Measurements from ENCODE around the gene SDK1. TPM values are rescaled to one million over a fixed set of nuclear protein-coding genes. Genes with fewer than 3 reads are reported as not detected.

Gene SDK1
- total and polyA plus RNA-seq, 8 donors: 1.6 to 11.2 (median 6.6) TPM

DNA sequence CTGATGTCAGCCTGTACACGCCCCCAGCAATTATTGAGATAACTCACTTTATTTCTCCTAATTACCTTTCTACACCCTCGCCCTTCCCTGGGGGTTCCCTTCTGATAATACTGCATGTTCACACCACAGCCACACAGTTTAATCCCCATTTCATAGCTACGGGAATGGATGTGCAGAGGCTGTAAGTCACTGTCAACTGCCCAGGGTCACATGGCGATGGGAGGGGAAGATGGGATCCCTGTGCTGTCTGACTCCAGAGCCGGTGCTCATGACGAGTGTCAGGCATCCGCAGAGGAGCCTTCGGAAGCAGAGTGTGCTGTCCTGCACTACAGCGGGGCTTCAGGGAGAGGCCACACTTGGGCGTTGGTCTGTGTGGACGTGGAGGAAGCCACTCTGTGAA lies 688.7 kb downstream of the SDK1 start:
- Histone ChIP-seq H3K4me3 (no peak overlapping the region), H3K27me3 (no peaks in the 10 kb centered on the region), H3K27ac (no peak overlapping the region), H3K36me3 (peaks cover 0 to 10% (median 0%) of the 10 kb centered on the region in 4 donors), H3K9me3 (no peaks in the 10 kb centered on the region), H3K4me1 (no peaks in the 10 kb centered on the region)
- no peak for DNase-seq
- 88 to 94% (median 92%) methylated on average over 11 of the region's 11 CpGs for WGBS, 5 donors
- intact Hi-C loops (cut with DNase I; ENCODE audit: low total_unique reads): no loop called here
- no peak for TF ChIP-seq POLR2A (IDR thresholded peaks at IDR 0.05)
- TF ChIP-seq, protein P1, sequence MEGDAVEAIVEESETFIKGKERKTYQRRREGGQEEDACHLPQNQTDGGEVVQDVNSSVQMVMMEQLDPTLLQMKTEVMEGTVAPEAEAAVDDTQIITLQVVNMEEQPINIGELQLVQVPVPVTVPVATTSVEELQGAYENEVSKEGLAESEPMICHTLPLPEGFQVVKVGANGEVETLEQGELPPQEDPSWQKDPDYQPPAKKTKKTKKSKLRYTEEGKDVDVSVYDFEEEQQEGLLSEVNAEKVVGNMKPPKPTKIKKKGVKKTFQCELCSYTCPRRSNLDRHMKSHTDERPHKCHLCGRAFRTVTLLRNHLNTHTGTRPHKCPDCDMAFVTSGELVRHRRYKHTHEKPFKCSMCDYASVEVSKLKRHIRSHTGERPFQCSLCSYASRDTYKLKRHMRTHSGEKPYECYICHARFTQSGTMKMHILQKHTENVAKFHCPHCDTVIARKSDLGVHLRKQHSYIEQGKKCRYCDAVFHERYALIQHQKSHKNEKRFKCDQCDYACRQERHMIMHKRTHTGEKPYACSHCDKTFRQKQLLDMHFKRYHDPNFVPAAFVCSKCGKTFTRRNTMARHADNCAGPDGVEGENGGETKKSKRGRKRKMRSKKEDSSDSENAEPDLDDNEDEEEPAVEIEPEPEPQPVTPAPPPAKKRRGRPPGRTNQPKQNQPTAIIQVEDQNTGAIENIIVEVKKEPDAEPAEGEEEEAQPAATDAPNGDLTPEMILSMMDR (IDR thresholded peaks at IDR 0.05): no peak
- TF ChIP-seq EP300 (IDR thresholded peaks at IDR 0.05): no peak
- TF ChIP-seq POLR2AphosphoS5 (IDR thresholded peaks at IDR 0.05): no peak

DNA sequence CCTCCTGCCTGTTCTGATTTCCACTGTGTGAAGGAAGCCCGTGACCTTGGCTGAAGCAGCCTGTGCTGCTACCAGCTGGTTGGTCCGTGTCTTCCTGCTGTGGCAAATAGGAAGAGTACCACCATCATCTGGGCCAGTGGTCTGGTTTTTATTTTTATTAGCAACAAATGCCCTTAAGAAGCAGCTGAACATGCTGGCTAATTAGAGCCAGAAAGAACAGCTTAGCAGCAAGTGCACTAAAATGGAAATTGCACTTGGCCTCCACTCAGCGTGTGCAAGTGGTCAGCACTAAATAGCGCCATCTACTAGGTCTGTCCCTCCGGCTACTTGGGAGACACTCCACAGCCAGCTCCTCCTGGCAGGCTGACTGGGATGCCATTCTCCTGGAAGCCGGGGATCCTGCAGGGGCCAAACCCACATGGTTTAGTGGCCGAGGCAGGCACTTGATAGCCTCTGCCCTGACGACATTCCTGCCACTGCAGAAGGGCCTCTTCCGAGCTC lies 690.7 kb downstream of the SDK1 start:
- intact Hi-C loops (cut with DNase I; ENCODE audit: low total_unique reads): no loop called here
- H3K27ac ChIP-seq: no peak overlapping the region
- DNase-seq: no peak
- TF ChIP-seq, protein P1 (IDR thresholded peaks at IDR 0.05): no peak
- no peak for TF ChIP-seq POLR2A (IDR thresholded peaks at IDR 0.05)
- 80 to 89% (median 87%) methylated on average over 8 to 9 of the region's 9 CpGs for WGBS, 5 donors
- H3K27me3 ChIP-seq: no peaks in the 10 kb centered on the region
- no peaks in the 10 kb centered on the region for H3K9me3 ChIP-seq
- H3K4me3 ChIP-seq: no peak overlapping the region
- peaks cover 0 to 10% (median 0%) of the 10 kb centered on the region in 4 donors for H3K36me3 ChIP-seq
- H3K4me1 ChIP-seq: no peaks in the 10 kb centered on the region

DNA sequence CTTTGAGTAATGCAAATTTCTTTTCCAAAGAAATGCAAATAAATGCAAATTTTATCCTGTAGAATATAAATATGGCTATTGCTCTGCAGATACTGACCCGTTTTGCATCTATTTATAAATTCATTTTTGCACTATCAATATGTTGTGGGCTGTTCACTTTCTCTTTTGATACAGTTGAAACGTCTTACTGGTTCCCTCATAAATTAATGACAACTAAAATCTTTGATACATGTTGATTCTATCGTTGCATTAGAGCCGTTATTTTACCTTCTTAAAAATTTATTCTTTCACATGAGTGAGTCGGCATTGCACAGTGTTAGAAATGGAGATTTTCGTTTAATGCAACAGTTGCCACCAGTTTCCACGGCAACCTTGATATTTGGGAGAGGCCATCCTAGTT lies 691.8 kb downstream of the SDK1 start:
- Histone ChIP-seq H3K9me3 (no peaks in the 10 kb centered on the region), H3K4me1 (no peaks in the 10 kb centered on the region), H3K4me3 (no peak overlapping the region), H3K27me3 (no peaks in the 10 kb centered on the region), H3K27ac (no peak overlapping the region), H3K36me3 (peaks cover 0 to 10% (median 0%) of the 10 kb centered on the region in 4 donors)
- intact Hi-C loops (cut with DNase I; ENCODE audit: low total_unique reads): no loop called here
- TF ChIP-seq POLR2A (IDR thresholded peaks at IDR 0.05) (no peak), POLR2AphosphoS5 (IDR thresholded peaks at IDR 0.05) (no peak), EP300 (IDR thresholded peaks at IDR 0.05) (no peak)
- TF ChIP-seq, protein P1 (IDR thresholded peaks at IDR 0.05): no peak
- WGBS, 5 donors: 86 to 94% (median 88%) methylated on average over 7 of the region's 7 CpGs
- no peak for DNase-seq

DNA sequence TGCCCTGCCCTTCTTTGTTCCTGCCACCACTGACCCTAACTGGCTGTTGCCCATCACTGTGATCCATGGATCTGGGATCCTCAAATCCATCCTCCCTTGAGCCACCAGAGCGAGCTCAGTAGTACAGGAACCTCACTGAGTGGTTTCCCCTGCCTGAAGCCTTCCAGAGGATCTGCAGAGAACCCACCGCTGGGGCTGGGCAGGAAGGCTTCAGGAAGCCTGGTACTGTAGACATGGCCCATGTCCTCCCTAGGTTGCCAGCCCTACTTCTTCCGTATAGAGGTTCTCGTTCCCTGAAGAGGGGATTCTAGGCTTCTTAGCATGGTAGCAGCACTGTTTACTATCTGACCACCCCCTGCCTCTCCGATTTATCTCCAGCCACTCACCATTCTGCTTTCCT lies 693.7 kb downstream of the SDK1 start:
- TF ChIP-seq, protein P1 (IDR thresholded peaks at IDR 0.05): no peak
- TF ChIP-seq EP300 (IDR thresholded peaks at IDR 0.05): no peak
- TF ChIP-seq POLR2AphosphoS5 (IDR thresholded peaks at IDR 0.05): no peak
- no peak for TF ChIP-seq POLR2A (IDR thresholded peaks at IDR 0.05)
- H3K27ac ChIP-seq: no peak overlapping the region
- H3K4me3 ChIP-seq: no peak overlapping the region
- no peaks in the 10 kb centered on the region for H3K36me3 ChIP-seq
- no peak for DNase-seq
- H3K9me3 ChIP-seq: no peaks in the 10 kb centered on the region
- no peaks in the 10 kb centered on the region for H3K27me3 ChIP-seq
- no peaks in the 10 kb centered on the region for H3K4me1 ChIP-seq
- WGBS, 5 donors: 87 to 92% (median 89%) methylated on average over 5 of the region's 5 CpGs
- intact Hi-C loops (cut with DNase I; ENCODE audit: low total_unique reads): no loop called here
